Gastrocnemius medialis (tissue), 4 donors: Measurements from ENCODE around the gene CYSLTR2.

Experiments
- CTCF ChIP-seq, 5 experiments: fragments of 450-650 bp in 3 of 5; fragments of 200-600 bp in 2 of 5; sonication (generic) in 2 of 5; IDR thresholded peaks in 4 of 5; conservative IDR thresholded peaks in 1 of 5; 1 replicate in 4 of 5; 2 replicates in 1 of 5; pipeline ENCODE4 v1.5.1; 2016 to 2019; ENCODE audit warnings: antibody characterized with exemption in 5 of 5, mild to moderate bottlenecking in 3 of 5, moderate library complexity in 3 of 5
- POLR2A ChIP-seq, 2 donors: fragments of 450-650 bp; IDR thresholded peaks; one replicate each; pipeline ENCODE4 v1.6.1; 2017; ENCODE audit warnings: antibody characterized with exemption in 2 of 2, mild to moderate bottlenecking in 2 of 2, moderate library complexity in 2 of 2

- TF ChIP-seq CTCF (IDR thresholded peaks at IDR 0.05 in 4 of 5, conservative IDR thresholded peaks at IDR 0.05 in 1 of 5) (no peak), POLR2A (IDR thresholded peaks at IDR 0.05) (no peak)
These were observed 93.1 kb downstream of the CYSLTR2 start for GRCh38 chr13:48746821-48747220.
